Neural progenitor cell (in vitro differentiated cells): ENCODE measurements around the gene CIRBP. TPM values are rescaled to one million over a fixed set of nuclear protein-coding genes. Genes with fewer than 3 reads are reported as not detected.

Experiments
- DNase-seq: peaks from one replicate; pipeline ENCODE4 v3.0.0-alpha.2; 2016; ENCODE audit warnings: low spot score
- H2AFZ ChIP-seq: fragments of 200-600 bp; sonication (generic); replicated peaks from 2 replicates; pipeline ENCODE4 v1.6.1; 2016; ENCODE audit warnings: antibody characterized with exemption
- H3F3A ChIP-seq: fragments of 200-600 bp; sonication (generic); 2 replicates; pipeline ENCODE4 v1.6.1; 2016; ENCODE audit warnings: antibody characterized with exemption, low read depth
- H3K27ac ChIP-seq: fragments of 200-600 bp; sonication (generic); 2 replicates; pipeline ENCODE4 v1.5.1; 2016; ENCODE audit warnings: mild to moderate bottlenecking
- H3K27me3 ChIP-seq: fragments of 200-600 bp; sonication (generic); 2 replicates; pipeline ENCODE4 v1.6.1; 2016; ENCODE audit warnings: mild to moderate bottlenecking, moderate library complexity
- H3K36me3 ChIP-seq: fragments of 200-600 bp; sonication (generic); 2 replicates; pipeline ENCODE4 v1.5.1; 2016
- H3K4me1 ChIP-seq: fragments of 200-600 bp; sonication (generic); 2 replicates; pipeline ENCODE4 v1.6.1; 2016; ENCODE audit warnings: mixed run types
- H3K4me2 ChIP-seq: fragments of 200-600 bp; sonication (generic); 2 replicates; pipeline ENCODE4 v1.6.1; 2016
- H3K4me3 ChIP-seq: fragments of 200-600 bp; sonication (generic); 2 replicates; pipeline ENCODE4 v1.5.1; 2016
- H3K79me2 ChIP-seq: fragments of 200-600 bp; sonication (generic); 2 replicates; pipeline ENCODE4 v1.6.1; 2016; ENCODE audit warnings: low read depth
- H3K9ac ChIP-seq: fragments of 200-600 bp; sonication (generic); 2 replicates; pipeline ENCODE4 v1.6.1; 2016
- H3K9me3 ChIP-seq: fragments of 200-600 bp; sonication (generic); 2 replicates; pipeline ENCODE4 v1.5.1; 2016; ENCODE audit warnings: low read depth
- H4K20me1 ChIP-seq: fragments of 200-600 bp; sonication (generic); 2 replicates; pipeline ENCODE4 v1.6.1; 2016; ENCODE audit warnings: low read depth
- H3K27ac Mint-ChIP-seq: 3 replicates; pipeline ENCODE4 v1.8.0; 2021; ENCODE audit warnings: mixed read lengths
- H3K27me3 Mint-ChIP-seq: 2 replicates; pipeline ENCODE4 v1.8.0; 2022; ENCODE audit warnings: low read depth, mild to moderate bottlenecking, inconsistent platforms, moderate library complexity, mixed read lengths; ENCODE audit not compliant: insufficient read depth
- H3K36me3 Mint-ChIP-seq: 3 replicates; pipeline ENCODE4 v1.8.0; 2021; ENCODE audit warnings: mixed read lengths
- H3K4me1 Mint-ChIP-seq: 3 replicates; pipeline ENCODE4 v1.8.0; 2021; ENCODE audit warnings: mixed read lengths
- H3K4me3 Mint-ChIP-seq: 3 replicates; pipeline ENCODE4 v1.8.0; 2021; ENCODE audit warnings: mild to moderate bottlenecking, moderate library complexity, mixed read lengths
- H3K9me3 Mint-ChIP-seq: 3 replicates; pipeline ENCODE4 v1.8.0; 2020; ENCODE audit warnings: mixed read lengths
- CTCF ChIP-seq: fragments of 200-600 bp; sonication (generic); IDR thresholded peaks from 2 replicates; pipeline ENCODE4 v1.5.1; 2017; ENCODE audit warnings: antibody characterized with exemption, mild to moderate bottlenecking
- EZH2 ChIP-seq: fragments of 200-600 bp; sonication (generic); IDR thresholded peaks from 2 replicates; pipeline ENCODE4 v1.6.1; 2017; ENCODE audit warnings: antibody characterized with exemption, mild to moderate bottlenecking, moderate library complexity
- EZH2phosphoT487 ChIP-seq: fragments of 200-600 bp; sonication (generic); IDR thresholded peaks from 2 replicates; pipeline ENCODE4 v1.6.1; 2017; ENCODE audit warnings: antibody characterized with exemption
- total RNA-seq: library from RNA; depleted of rRNA; stranded (reverse); fragments of >200 nt; gene quantifications from 2 replicates; pipeline ENCODE4 v1.2.3, GENCODE V29; 2015; ENCODE audit warnings: low replicate concordance

The CIRBP gene
- total RNA-seq, 1 donor from 2014 or later: 395 TPM

GRCh38 chr19:1223018-1223855 lies 45.9 kb upstream of the CIRBP start:
- peak; percentile 66 for DNase-seq
- H3K9ac ChIP-seq: no peak overlapping the region
- TF ChIP-seq EZH2phosphoT487: no peak
- peak; percentile 60 for TF ChIP-seq CTCF
- Mint-ChIP-seq H3K9me3 (no peaks in the 10 kb centered on the region), H3K4me3 (no peak overlapping the region), H3K36me3 (peaks cover 2% of the 10 kb centered on the region), H3K27ac (no peak overlapping the region), H3K27me3 (no peaks in the 10 kb centered on the region), H3K4me1 (peaks cover under 1% of the 10 kb centered on the region)
- H3K4me1 ChIP-seq: no peaks in the 10 kb centered on the region
- no peaks in the 10 kb centered on the region for H3K36me3 ChIP-seq
- no peaks in the 10 kb centered on the region for H3K27me3 ChIP-seq
- H3K79me2 ChIP-seq: peaks cover 12% of the 10 kb centered on the region
- no peaks in the 10 kb centered on the region for H3K9me3 ChIP-seq
- peaks cover 50% of the 10 kb centered on the region for H4K20me1 ChIP-seq
- H2AFZ ChIP-seq: no peak overlapping the region
- H3F3A ChIP-seq: peaks cover 4% of the 10 kb centered on the region
- no peak overlapping the region for H3K4me2 ChIP-seq
- no peak overlapping the region for H3K4me3 ChIP-seq
- no peak overlapping the region for H3K27ac ChIP-seq

- Histone ChIP-seq H3K79me2 (peaks cover 2% of the 10 kb centered on the region), H3K4me3 (no peak overlapping the region), H3K4me2 (no peak overlapping the region), H3K4me1 (no peaks in the 10 kb centered on the region), H3K27ac (no peak overlapping the region), H3K27me3 (no peaks in the 10 kb centered on the region), H4K20me1 (peaks cover 41% of the 10 kb centered on the region), H3F3A (peaks cover 5% of the 10 kb centered on the region), H3K36me3 (no peaks in the 10 kb centered on the region), H3K9me3 (no peaks in the 10 kb centered on the region), H3K9ac (no peak overlapping the region), H2AFZ (no peak overlapping the region)
- no peaks in the 10 kb centered on the region for H3K9me3 Mint-ChIP-seq
- H3K36me3 Mint-ChIP-seq: peaks cover 2% of the 10 kb centered on the region
- DNase-seq: no peak
- TF ChIP-seq CTCF: no peak
- TF ChIP-seq EZH2: no peak
- no peak for TF ChIP-seq EZH2phosphoT487
- H3K27ac Mint-ChIP-seq: no peak overlapping the region
- H3K4me1 Mint-ChIP-seq: no peaks in the 10 kb centered on the region
- no peaks in the 10 kb centered on the region for H3K27me3 Mint-ChIP-seq
- H3K4me3 Mint-ChIP-seq: no peak overlapping the region
Observed at GRCh38 chr19:1224047-1224825, 44.9 kb upstream of the CIRBP start.

- H3K4me1 Mint-ChIP-seq: no peaks in the 10 kb centered on the region
Observed at GRCh38 chr19:1224847-1225246, 44.3 kb upstream of the CIRBP start.

More at GRCh38 chr19:1224847-1225246, 44.3 kb upstream of the CIRBP start:
- no peak overlapping the region for H2AFZ ChIP-seq
- no peaks in the 10 kb centered on the region for H3K36me3 ChIP-seq
- H3K4me3 ChIP-seq: no peak overlapping the region
- Mint-ChIP-seq H3K36me3 (peaks cover 2% of the 10 kb centered on the region), H3K9me3 (no peaks in the 10 kb centered on the region), H3K4me3 (no peak overlapping the region), H3K27me3 (no peaks in the 10 kb centered on the region), H3K27ac (no peak overlapping the region)
- no peak overlapping the region for H3K9ac ChIP-seq
- no peaks in the 10 kb centered on the region for H3K4me1 ChIP-seq
- H3K27ac ChIP-seq: no peak overlapping the region
- TF ChIP-seq EZH2: no peak
- H3K27me3 ChIP-seq: no peaks in the 10 kb centered on the region
- H3K9me3 ChIP-seq: no peaks in the 10 kb centered on the region
- H4K20me1 ChIP-seq: peaks cover 38% of the 10 kb centered on the region
- no peak overlapping the region for H3K4me2 ChIP-seq
- DNase-seq: no peak
- no peaks in the 10 kb centered on the region for H3K79me2 ChIP-seq
- H3F3A ChIP-seq: peaks cover 5% of the 10 kb centered on the region
